D341Med (cell line): ENCODE data around the gene TTC12.

Experiments
- DNase-seq: peaks from one replicate; pipeline ENCODE4 v3.0.0; 2012; ENCODE audit warnings: low spot score

Gene TTC12

DNA sequence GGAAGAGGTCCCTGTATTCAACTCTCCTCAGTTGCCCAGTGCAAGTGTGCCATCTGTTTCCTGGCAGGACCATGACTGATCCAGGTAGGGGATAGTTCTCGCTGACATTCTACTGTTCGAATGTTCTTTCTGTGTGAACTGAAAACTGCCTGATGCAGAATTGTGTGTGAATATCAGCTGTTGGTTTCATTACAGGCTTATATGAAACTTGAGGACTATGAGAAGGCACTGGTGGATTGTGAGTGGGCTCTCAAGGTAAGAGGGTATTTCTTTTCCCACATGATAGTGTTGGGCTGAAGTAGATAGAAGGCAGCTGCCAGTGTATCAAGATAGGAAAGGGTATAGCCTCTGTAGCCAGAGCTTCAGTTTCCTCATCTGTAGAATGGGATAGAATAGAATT is 15.3 kb downstream of the TTC12 start:
- no peak for DNase-seq

DNA sequence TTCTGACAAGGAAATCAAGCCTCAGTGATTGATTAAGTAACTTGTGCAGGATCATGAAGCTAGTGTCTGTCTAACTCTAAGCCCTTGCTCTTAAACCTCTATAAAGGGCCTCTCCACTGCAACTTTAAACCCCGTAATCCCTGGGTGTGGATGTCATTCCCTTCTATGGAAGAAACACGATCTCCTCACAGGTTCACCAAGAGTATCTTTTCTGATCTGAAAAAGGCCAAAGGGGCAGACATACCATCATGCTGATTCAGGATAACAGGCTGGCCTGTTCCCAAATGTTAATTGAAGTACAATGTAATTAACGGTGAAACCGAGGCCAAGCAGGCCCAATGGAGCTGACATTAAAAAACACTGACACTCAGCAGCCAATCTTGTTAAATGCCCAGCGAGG is 17.1 kb downstream of the TTC12 start:
- DNase-seq: no peak

DNA sequence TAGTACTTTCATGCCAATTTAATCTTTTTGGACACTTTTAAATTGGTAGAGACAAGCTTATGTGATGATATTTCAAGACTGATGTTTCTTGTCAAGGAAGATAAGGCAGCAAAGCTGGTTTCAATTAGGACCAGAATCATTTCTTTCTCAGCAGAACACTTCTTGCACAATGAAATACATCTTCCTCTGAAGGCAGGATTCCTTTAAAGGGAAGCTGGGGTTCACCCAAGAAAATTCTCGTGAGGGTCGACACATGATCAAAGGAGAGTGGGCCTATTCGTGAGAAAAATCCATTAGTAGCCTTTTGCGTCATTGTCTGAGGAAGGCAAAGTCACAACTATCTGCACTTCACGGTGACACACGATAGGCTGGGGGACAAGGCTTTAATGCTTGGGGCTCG is 17.6 kb downstream of the TTC12 start:
- DNase-seq: no peak

DNA sequence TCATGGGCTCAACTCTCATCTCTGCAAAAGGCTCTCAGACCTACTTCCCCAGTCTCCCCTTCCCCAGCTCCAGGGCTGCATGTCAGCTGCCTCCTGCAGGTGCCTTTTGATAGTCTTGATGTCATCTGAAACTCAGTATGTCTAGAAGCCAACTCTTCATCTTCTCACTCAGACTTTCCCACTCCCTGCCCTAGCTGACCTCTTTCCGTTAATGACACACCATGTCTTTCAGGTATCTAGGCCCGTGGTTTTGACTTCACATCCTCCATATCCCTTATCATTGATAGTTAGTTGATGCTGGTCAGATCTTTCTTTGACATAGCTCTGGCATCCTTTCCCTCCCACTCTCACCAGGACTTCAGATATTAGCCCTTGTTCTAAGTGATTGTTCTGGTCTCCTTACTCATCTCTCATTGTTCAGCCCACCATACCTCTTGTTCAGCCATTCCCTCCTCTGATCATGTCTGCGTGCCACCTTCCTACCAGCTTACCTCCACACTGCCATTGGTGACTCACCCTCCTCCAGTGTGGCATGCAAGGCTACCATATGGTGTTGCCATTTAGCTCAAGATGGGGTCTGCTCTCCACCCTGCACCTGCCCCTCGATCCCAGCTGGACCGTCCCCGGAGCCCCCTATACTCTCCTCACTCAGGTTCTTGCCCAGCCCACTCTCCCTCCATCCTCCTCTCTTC is 18.4 kb downstream of the TTC12 start:
- DNase-seq: no peak

DNA sequence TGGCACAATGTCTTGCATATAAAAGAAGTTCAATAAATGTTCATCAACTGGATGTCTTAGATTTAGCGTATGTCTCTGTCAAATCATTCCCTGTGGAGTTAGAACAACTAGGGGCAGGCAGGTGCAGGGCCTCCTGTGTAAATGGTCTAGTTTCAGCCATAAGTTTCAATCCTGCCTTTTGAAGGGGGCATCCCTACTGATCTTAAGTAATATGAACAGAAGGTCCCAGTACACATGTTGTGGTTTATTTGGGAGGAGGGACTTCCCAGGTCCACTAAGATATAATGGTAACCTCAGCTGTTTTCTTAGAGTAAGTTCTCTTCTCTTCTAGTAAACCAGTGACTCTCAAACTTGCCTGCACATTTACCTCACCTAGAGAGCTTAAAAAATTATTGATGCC is 19.8 kb downstream of the TTC12 start:
- DNase-seq: no peak

DNA sequence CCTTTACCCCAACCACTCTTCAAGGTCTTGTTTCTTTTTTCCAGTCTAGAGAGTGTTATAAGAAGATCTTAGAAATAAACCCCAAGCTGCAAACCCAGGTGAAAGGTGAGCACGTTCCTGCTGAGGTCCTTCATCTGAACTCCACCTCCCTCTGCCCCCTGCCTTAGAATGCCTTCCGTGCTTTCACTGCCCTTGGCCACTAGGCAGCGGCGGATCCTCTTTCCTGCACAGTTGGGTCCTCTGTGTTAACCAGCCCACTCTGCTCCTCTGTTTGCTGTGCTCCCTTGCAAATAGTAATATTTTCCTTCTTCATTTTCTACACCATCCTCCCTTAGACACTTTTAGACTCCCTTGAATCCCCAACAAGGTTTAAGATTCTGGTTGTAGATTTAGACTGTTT is 24.3 kb downstream of the TTC12 start:
- DNase-seq: peak; percentile 42

DNA sequence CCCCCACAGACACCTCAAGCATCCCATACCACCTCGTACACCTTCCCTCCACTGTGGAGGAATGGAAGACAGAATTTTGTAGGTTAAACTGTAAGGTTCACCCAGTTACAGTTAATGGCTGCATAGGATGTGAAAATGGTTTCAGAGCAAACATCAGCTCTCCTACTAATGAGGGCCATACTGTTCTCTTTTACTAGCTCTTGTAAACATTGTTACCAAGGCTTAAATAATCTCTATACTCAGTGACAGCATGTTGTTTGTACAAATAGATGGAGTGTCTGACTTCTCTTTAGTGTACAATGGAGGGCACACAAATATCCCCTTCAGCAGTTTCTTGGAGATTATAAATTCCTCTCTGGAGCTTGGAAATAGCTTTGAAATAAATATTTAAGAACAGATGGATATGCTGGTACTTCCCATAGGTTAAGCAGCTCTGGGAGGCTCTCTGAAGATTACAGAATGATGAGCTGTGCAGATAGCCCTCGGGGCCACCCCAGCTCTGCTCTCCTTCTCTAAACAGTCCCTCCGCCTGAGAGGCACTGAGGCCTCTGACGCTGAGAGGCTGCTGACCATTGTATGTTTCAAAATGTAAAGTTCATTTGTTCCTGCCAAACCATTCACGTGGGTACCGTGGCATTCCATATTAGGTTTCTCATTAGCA is 25.7 kb downstream of the TTC12 start:
- no peak for DNase-seq

DNA sequence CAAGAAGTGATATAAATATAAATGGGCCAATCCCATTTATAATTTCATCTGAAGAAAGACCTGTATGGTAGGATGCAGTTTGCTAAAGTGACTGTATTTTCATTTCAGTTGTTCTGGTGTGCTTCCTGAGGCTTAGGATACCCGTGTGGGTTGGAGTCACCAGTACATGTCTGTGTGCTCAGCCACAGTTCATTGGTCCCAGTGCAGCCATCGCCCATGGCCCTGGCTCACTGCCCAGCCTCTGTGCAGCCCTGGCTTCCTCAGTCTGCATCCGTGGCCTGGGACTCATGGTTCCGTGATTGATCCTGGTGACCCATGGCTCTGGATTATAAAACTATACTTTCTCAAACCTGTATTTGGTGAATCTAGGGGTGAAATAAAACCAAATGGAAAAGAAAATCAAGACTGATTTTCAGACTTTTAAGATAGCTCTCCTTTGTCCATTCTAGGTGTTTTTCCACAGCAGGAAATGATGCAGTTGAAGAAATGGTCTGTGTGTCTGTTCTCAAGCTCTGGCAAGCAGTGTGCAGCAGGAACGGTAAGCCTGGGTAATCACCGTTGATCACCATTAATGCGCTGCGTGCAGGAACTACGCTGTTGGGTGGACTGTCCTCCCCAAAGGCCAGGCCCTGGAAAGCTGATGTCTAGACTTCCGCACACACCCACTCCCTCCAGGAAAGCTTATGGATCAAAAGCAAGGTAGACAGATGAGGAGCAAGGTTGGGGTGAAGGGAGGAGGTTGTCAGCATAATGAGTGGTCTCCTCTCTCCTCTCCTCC is 27.2 kb downstream of the TTC12 start:
- DNase-seq: no peak

DNA sequence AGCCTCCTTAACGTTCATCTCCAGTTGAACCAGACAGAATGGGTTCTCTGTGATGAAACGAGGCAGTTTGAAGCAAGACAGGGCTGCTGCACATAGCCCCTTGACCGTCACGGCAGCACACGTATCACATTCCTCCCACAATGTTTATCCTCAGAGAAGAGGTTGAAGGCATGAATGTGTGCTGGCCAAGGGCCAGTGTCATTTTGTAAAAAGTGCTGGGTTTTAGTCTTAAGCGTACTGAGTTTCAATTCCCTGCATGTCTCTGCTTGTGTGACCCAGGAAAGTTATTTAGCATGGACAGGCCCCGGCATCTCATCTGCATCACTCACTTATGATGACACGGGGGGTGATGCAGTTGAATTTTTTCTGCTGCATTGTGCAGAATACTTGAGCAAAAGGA is 31.6 kb downstream of the TTC12 start:
- no peak for DNase-seq

DNA sequence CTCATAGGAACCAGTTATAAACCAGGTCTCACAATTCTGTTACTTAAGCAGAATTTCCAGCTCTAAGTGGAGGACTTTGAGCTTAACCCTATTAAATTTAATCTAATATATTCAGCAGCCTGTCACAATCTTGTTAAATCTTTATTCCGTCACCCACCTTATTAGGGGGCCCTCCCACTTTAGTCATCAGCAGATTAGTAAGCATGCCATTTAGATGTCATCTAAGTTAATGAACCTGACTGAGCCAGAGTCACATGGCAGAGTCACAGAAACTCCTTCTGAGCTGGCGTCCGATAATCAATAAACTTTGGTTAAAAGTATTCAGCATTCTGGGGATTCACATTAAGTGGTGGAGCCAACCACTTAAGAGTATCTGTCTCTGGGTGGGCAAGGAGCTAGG is 35.1 kb downstream of the TTC12 start:
- peak; percentile 45 for DNase-seq

DNA sequence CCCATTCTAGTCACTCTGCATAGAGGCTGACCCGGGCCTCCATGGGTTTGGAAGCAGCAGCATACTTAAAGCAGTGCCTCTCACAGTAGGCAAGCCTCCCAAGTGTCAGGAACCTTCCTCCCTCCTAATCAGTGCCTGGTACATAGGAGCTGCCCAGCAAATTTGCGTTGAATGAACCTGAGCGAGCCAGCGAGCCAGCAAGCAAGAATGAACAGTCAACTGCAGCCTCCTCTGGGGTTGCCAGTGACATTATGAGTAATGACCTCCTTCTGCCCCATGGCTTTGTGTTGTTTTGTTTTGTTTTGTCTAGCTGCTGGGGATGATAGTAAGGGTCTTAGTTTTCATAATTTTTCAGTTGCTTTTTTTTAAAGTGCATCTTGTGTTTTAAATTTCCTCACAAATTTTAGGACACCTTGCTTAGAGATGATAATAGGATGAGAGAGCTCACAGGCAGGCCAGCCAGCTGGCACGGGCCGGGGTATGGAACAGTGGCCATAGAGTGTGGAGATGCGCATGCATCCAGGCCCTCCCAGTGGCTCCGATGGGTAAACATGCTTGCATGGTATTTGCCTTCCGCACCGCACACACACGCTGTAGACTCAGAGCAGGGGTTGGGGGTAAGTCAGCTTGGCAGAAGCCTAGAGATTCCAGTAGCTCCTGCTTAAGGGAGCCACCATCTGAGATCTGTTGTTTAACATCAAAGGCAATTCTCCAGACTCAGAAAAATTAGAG is 36.1 kb downstream of the TTC12 start:
- DNase-seq: no peak

DNA sequence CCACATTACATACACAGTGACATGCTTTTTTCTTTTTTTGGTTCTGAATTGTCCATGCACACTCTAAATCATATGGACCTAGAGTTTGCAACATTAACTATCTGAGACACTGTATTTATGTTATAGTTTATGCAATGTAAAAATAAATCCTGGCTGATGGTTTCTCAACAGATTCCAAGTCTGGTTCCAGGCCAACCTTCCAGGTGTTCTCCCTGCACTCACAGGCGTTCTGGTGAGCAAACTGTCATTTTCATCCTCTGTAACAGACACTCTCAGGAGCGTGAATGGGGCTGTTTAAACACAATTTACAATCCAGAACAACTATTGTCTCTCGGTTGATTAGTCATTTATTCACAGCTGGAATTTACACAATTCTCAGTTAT is 36.7 kb downstream of the TTC12 start:
- no peak for DNase-seq

DNA sequence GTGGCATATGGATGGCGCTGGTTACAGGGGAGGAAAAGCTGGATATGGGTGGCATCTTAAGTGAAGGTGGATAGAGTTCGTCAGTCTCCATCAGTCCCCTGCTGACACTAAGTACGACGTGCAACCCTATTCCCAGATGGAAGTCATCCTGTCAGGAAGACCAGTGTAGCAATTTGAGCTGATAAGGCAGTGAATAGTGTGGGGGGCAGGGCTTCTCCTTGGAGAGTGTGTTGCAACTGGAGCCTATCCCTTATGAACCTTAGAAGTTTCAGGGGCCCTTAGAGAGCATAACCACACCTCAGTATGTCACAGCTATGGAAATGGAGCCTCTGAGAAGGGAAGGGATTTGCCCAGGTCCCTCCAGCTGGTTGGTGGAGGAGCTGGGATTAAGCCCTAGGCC is 37.1 kb downstream of the TTC12 start:
- DNase-seq: no peak

DNA sequence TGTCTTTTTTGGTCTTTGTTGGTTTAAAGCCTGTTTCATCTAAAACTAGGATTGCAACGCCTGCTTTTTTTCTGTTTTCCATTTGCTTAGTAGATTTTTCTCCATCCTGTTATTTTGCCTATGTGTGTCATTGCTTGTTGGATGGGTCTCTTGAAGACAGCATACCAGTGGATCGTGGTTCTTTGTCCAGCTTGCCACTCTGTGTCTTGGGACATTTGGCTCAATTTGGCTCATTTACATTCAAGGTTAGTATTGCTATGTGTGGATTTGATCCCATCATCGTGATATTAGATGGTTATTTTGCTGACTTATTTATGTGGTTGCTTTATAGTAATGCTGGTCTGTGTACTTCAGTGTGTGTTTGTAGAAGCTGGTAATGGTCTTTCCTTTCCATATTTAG is 41.8 kb downstream of the TTC12 start:
- no peak for DNase-seq

DNA sequence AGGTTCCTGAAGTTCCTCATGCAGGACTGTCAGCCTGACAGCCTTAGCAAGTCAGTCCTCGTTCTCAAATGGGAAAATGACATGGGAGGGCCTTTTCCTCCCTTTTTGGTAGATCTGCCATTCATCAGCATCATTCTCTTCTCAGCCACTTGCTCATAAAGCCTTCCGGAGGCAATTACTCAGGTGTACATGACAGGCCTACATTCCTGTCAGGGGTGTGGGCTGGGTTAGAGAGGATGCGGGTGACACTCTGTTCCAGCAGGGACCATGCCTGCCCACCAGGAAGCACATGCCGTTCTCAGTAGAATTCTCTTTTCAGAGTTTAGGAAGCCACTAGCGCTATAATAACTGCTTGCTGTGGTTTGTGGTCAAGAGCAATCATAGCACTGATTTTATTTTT is 49.0 kb downstream of the TTC12 start:
- no peak for DNase-seq

DNA sequence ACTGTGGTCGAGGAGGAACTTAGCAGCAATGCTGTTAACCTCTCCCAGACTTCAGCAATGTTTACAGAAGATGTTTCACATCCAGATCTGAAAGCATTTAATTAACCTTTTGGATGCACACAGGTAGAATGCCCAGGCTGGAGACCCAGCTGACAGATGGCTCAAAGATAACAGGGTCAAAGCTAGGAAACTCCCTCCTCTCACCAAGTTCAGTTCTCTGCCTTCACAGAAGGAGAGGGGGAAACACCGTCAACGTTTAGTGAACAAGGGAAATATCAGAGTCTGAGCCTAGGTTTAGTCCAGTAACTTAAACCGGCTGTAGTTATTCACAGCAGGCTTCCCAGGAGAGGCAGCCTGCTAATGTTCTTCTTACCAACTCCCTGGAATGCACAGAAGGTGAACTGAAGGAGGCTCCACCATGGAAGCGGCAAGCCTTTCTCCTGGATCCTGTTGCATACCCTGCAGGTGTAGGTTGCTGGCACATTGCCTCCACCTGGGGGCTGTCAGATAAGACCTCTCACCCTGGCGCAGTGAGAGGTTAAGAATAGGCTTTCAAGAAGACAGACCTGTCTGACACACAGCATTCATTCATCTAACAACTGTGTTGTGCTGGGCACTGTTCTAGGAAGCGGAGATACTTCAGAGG is 49.7 kb downstream of the TTC12 start:
- DNase-seq: no peak

DNA sequence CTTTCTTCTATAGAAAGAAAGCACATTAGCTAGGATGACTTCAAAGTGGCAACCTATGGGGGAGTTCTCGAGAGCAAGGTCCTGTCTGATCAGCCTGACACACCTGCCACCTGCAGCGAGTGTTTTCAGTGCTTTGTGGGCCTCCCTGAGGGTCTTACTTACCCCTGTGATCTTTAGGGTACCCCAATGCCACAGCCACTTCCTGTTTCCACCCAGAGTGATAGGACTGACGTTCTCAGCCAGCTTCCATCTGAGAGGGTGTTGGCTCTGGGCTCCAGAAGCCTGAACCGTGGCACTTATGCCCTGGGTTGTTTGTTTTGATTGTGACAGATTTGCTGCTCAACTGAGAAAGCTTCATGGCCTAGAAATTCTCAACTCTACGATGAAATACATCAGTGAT is 51.5 kb downstream of the TTC12 start:
- no peak for DNase-seq

DNA sequence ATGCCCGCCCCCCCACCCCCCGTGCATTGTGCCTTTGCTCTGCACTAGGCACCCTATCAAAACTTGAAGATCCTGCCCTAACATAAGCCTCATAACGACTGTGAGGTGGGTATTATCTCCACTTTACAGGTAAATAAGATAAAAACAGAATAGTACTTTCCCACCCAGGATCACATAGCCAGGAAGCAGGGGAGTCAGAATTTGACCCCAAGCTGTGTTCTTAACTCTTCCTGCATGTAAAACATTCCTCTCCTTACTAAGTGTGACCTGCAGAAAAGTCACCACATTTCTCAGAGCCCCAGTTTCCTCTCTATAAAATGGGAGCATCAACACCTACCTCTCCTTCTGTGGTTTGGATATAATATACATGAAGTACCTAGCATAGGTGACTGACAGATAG is 55.0 kb downstream of the TTC12 start:
- no peak for DNase-seq

DNA sequence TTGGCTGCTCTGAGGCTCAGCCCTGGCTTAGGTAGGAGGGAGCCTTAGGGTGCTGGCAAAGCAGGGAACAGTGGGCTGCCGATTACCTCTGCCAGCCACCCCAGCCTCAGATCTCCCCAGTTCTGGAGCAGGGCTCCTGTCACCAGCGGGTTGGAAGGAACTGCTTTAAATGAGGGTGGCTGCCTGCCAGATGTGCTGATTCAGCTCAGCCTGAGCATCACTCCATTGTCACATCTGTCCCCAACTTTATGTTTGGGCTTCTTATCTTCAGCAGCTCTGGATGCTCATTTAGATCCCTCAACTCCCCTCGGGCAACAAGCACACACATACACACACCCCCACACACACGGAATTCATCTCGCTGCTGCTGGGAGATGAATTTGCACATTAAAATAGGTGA is 56.3 kb downstream of the TTC12 start:
- no peak for DNase-seq

DNA sequence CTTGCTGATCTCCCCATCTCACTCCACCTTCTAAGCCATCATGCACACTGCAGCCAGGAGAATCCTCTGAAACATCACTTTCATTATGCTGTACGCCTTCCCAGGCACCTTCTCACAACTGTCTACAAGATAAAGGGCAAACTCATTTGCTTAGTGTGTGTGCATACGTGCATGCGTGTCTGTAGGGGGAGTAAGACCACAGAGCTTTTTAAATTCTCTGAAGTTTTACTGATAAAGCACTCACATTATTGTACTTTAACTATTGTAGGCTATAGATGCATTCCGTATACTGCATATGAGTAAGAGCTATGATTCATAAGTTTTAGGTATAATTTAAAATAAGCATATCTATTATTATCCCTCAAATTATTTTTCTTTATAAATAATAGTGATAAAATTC is 57.9 kb downstream of the TTC12 start:
- DNase-seq: no peak

DNA sequence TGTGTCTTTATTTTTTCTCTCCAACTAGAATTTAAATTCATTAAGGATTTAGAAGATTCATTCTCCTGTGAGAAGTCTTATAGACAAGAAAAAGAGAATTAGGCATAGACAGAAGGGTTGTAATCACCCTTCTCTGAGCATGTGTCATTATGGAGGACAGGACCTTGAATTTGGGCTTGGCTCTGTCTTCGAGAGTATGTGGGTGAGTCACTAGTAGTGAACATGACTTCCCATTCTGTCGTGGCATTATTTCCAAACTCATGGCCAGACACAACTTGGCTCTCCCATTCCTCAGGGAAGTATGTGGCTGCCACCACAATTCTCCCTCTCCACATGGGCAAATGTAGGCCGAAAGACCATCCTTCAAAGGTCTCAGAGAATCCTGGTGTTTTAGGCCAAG is 58.9 kb downstream of the TTC12 start:
- DNase-seq: no peak

DNA sequence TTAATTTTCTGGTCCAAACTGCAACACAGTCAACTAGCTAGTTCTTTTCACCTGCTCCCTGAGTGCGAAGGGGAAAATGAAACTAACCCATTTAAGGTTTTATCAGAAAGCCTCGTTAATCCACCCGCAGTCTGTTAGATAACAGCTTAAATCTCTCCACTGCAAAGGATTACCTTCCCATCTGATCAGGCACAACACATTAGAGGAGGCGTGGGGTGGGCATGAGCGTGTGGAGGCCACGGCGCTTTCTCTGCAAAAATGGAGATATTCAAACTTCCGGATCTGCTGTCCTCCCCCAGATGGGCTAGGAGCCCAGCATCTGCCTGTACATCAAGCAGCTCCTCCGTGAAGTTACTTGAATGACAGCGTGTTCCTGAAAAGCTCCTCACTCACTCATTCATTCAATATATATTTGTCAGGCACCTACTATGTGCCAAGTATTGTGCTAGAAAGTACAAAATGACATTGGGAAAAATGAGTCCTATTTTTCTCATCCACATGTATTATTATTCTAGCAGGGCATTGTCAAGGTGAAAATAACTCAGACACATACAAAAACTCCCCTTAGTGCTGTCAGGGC is 59.7 kb downstream of the TTC12 start:
- DNase-seq: peak; percentile 81
